HG03439 (cell line): Measurements from ENCODE around the gene SLC45A1.

Source experiments
- ATAC-seq: cut with Tn5 transposase; IDR thresholded peaks from one replicate; pipeline ENCODE4 v1.9.1; 2021; ENCODE audit warnings: mild to moderate bottlenecking, moderate library complexity; ENCODE audit not compliant: unreplicated experiment

The SLC45A1 gene

GRCh38 chr1:8334106-8334851, 16.4 kb downstream of the SLC45A1 start:
- ATAC-seq = no peak

- no peak for ATAC-seq
Measured at GRCh38 chr1:8335246-8335645, 17.3 kb downstream of the SLC45A1 start.

GRCh38 chr1:8337776-8338525, 20.0 kb downstream of the SLC45A1 start:
- no peak for ATAC-seq

- no peak for ATAC-seq
Measured at GRCh38 chr1:8338526-8339202, 20.8 kb downstream of the SLC45A1 start.

GRCh38 chr1:8339203-8339600, 21.3 kb downstream of the SLC45A1 start:
- ATAC-seq = no peak

- ATAC-seq = no peak
Measured at GRCh38 chr1:8340448-8340847, 22.5 kb downstream of the SLC45A1 start.

GRCh38 chr1:8342325-8342724, 24.4 kb downstream of the SLC45A1 start:
- no peak for ATAC-seq

GRCh38 chr1:8343044-8343443, 25.1 kb downstream of the SLC45A1 start:
- ATAC-seq = no peak

- ATAC-seq = no peak
Measured at GRCh38 chr1:8343464-8344001, 25.6 kb downstream of the SLC45A1 start.

- no peak for ATAC-seq
Measured at GRCh38 chr1:8344893-8345507, 27.1 kb downstream of the SLC45A1 start.

GRCh38 chr1:8345621-8346415, 27.9 kb downstream of the SLC45A1 start:
- ATAC-seq = no peak

- ATAC-seq = no peak
Measured at GRCh38 chr1:8347635-8348034, 29.7 kb downstream of the SLC45A1 start.

GRCh38 chr1:8348047-8348776, 30.3 kb downstream of the SLC45A1 start:
- no peak for ATAC-seq

- no peak for ATAC-seq
Measured at GRCh38 chr1:8348777-8349472, 31.0 kb downstream of the SLC45A1 start.

- ATAC-seq = no peak
Measured at GRCh38 chr1:8349473-8349865, 31.6 kb downstream of the SLC45A1 start.

GRCh38 chr1:8349961-8350360, 32.0 kb downstream of the SLC45A1 start:
- ATAC-seq = no peak

GRCh38 chr1:8350914-8351684, 33.2 kb downstream of the SLC45A1 start:
- ATAC-seq = no peak
